Ovary (tissue), 9 donors: Measurements from ENCODE around the gene C3AR1. TPM values are rescaled to one million over a fixed set of nuclear protein-coding genes. Genes with fewer than 3 reads are reported as not detected.
A peak's percentile ranks its signal among the peaks of the same experiment; 100 is the strongest.
"Not testable (repeated sequence)": the region's sequence is repeated elsewhere in the genome, so short reads cannot be mapped to it uniquely, and the experiment has no call there.

ENCODE experiments used
- DNase-seq, 5 donors: peaks; one replicate each; pipeline ENCODE4 v3.0.0-alpha.2; 2019 to 2020
- H3K27ac ChIP-seq, 2 donors: fragments of 200-600 bp; one replicate each; pipeline versions ENCODE4 v1.5.1 to v1.8.0; 2019 to 2022
- H3K27me3 ChIP-seq: fragments of 200-600 bp; one replicate; pipeline ENCODE4 v1.8.0; 2022
- H3K36me3 ChIP-seq: fragments of 200-600 bp; sonication (generic); one replicate; pipeline ENCODE4 v1.5.1; 2019
- H3K4me1 ChIP-seq: one replicate; pipeline ENCODE4 v1.8.1; 2013; ENCODE audit warnings: mild to moderate bottlenecking, moderate library complexity; ENCODE audit not compliant: insufficient read depth
- H3K4me3 ChIP-seq: fragments of 200-600 bp; sonication (generic); one replicate; pipeline ENCODE4 v1.5.1; 2017
- H3K9me3 ChIP-seq, 2 donors: fragments of 200-600 bp in 1 of 2; sonication (generic) in 1 of 2; one replicate each; pipeline versions ENCODE4 v1.5.1 to v1.8.1; 2013 to 2019; ENCODE audit warnings: mild to moderate bottlenecking in 1 of 2, moderate library complexity in 1 of 2
- EP300 ChIP-seq: sonication (generic); formaldehyde crosslinking; IDR thresholded peaks from one replicate; pipeline ENCODE4 v1.6.1; 2017; ENCODE audit warnings: antibody characterized with exemption
- POLR2A ChIP-seq: fragments of 450-650 bp; IDR thresholded peaks from one replicate; pipeline ENCODE4 v1.6.1; 2017; ENCODE audit warnings: antibody characterized with exemption, mild to moderate bottlenecking, moderate library complexity
- WGBS, 3 donors: extraction: QIAGEN DNeasy Blood & Tissue Kit in 1 of 3; methylation state at CpG; one replicate each; pipeline versions ENCODE4 v1.1.5 to v1.1.7; 2013 to 2017; 5-methylcytosine and 5-hydroxymethylcytosine counted together
- intact Hi-C, 4 donors: fragments of 100-400 bp; cut with DNase I; formaldehyde crosslinking; loops; one replicate each; pipeline versions ENCODE4 v1.11.0 to v1.15.1; 2022 to 2023
- polyA plus RNA-seq, 2 donors: library from polyadenylated mRNA; stranded (reverse); fragments of 200-250 nt in 1 of 2; fragments of 350-450 nt in 1 of 2; fragmentation: Illumina TruSeq in 1 of 2; extraction: RNeasy Lipid Tissue Mini Kit (QIAGEN cat#74804) in 1 of 2; gene quantifications; one replicate each; pipeline ENCODE4 v1.2.3, GENCODE V29; 2013 to 2014
- total RNA-seq, 7 donors: library from RNA; depleted of rRNA in 2 of 7; stranded (reverse); fragments of >200 nt in 2 of 7; fragmentation: NEBNext Ultra II Directional in 3 of 7; extraction: Animal tissue kit (Norgen Biotek cat#: 25700) in 3 of 7; gene quantifications; one replicate each; pipeline versions ENCODE4 v1.1.0 to v1.2.4, GENCODE V29; 2016 to 2023
- TF ChIP-seq, protein P1 (sequence below), 3 donors: fragments of 450-650 bp in 2 of 3; fragments of 200-600 bp in 1 of 3; IDR thresholded peaks; one replicate each; pipeline versions ENCODE4 v1.5.1 to v1.8.0; 2016 to 2022; ENCODE audit warnings: antibody characterized with exemption in 3 of 3, mild to moderate bottlenecking in 1 of 3
- donor health status: DM: no; HTN: no; CAD: no; lungs with moderate emphysema.
- donor health status: DM: no; HTN: no; CAD: no.
- donor health status: Bipolar disorder and iron deficiency.
- donor health status: DM: yes; HTN: yes; CAD: no.
- donor health status: DM: no; HTN: no; CAD: no.
- donor health status: DM: yes; HTN: yes; CAD: no.

Gene C3AR1
- total and polyA plus RNA-seq, 9 donors: 2.5 to 22.6 (median 5.6) TPM

GRCh38 chr12:8087666-8088065 lies 21.5 kb upstream of the C3AR1 start:
- H3K9me3 ChIP-seq: no peaks in the 10 kb centered on the region
- no peaks in the 10 kb centered on the region for H3K36me3 ChIP-seq
- DNase-seq: no peak
- TF ChIP-seq EP300: no peak
- TF ChIP-seq, protein P1, sequence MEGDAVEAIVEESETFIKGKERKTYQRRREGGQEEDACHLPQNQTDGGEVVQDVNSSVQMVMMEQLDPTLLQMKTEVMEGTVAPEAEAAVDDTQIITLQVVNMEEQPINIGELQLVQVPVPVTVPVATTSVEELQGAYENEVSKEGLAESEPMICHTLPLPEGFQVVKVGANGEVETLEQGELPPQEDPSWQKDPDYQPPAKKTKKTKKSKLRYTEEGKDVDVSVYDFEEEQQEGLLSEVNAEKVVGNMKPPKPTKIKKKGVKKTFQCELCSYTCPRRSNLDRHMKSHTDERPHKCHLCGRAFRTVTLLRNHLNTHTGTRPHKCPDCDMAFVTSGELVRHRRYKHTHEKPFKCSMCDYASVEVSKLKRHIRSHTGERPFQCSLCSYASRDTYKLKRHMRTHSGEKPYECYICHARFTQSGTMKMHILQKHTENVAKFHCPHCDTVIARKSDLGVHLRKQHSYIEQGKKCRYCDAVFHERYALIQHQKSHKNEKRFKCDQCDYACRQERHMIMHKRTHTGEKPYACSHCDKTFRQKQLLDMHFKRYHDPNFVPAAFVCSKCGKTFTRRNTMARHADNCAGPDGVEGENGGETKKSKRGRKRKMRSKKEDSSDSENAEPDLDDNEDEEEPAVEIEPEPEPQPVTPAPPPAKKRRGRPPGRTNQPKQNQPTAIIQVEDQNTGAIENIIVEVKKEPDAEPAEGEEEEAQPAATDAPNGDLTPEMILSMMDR (IDR thresholded peaks at IDR 0.05): no peak
- TF ChIP-seq POLR2A: no peak
- peaks cover 9% of the 10 kb centered on the region for H3K4me1 ChIP-seq
- H3K27ac ChIP-seq: no peak overlapping the region
- intact Hi-C loops: no loop called here
- 85 to 92% (median 91%) methylated on average over 2 of the region's 2 CpGs for WGBS, 3 donors
- H3K27me3 ChIP-seq: no peaks in the 10 kb centered on the region
- no peak overlapping the region for H3K4me3 ChIP-seq

DNA sequence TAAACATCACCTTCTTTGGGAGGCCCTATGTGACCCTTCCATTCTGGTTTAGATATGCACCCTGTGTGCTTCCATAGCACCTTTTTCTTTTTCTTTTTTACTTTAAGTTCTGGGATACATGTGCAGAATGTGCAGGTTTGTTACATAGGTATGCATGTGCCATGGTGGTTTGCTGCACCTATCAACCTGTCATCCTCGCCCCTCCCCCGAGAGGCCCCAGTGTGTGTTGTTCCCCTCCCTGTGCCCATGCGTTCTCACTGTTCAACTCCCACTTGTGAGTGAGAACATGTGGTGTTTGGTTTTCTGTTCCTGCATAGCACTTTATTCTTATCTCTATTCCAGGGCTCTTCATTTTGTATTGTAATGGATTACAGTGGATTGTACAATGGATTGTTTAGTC lies 18.2 kb upstream of the C3AR1 start:
- WGBS, 3 donors: 32 to 40% (median 39%) methylated on average over 3 of the region's 3 CpGs
- DNase-seq, H3K27ac ChIP-seq, H3K4me3 ChIP-seq, H3K9me3 ChIP-seq, intact Hi-C loops, H3K4me1 ChIP-seq, H3K27me3 ChIP-seq, H3K36me3 ChIP-seq: not testable (repeated sequence)

GRCh38 chr12:8082808-8083100 lies 16.6 kb upstream of the C3AR1 start:
- no peak for TF ChIP-seq EP300
- TF ChIP-seq, protein P1 (IDR thresholded peaks at IDR 0.05): no peak
- no peak for TF ChIP-seq POLR2A
- DNase-seq: no peak
- no peaks in the 10 kb centered on the region for H3K27me3 ChIP-seq
- H3K4me1 ChIP-seq: peaks cover 9% of the 10 kb centered on the region
- H3K27ac ChIP-seq: peak overlapping the region in 1 of 2 donors; percentile 92
- H3K4me3 ChIP-seq: peak overlapping the region; percentile 96
- 0 to 5% (median 3%) methylated on average over 4 of the region's 4 CpGs for WGBS, 3 donors
- H3K36me3 ChIP-seq: no peaks in the 10 kb centered on the region
- no peaks in the 10 kb centered on the region for H3K9me3 ChIP-seq
- intact Hi-C loops: no loop called here

DNA sequence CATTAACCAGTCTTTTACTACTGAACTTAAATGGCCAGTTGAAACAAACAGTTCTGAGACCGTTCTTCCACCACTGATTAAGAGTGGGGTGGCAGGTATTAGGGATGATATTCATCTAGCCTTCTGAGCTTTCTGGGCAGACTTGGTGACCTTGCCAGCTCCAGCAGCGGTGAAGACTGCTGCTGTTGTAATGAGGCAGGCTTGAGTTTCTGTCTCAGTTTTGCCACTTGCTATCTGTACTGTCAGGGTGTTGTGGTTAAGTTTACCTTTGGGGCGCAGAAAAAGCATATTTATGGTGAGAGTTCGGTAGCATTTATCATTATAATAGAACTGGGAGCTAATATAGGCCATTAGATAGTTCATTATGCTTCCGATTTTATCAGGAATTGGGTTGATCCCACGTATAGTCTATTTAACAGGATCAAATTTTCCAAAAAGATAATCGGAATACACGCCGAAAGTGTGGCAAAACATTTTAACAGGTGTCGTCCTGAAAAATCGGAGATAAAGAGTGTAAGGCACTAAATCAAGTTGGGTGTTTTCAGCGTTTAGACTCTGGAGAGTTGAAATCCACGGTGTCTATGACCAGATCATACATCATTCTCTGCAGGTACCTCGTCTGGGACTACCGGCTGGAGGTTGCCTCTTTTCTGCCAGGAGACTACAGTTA lies 15.2 kb upstream of the C3AR1 start:
- H3K36me3 ChIP-seq: no peaks in the 10 kb centered on the region
- H3K4me3 ChIP-seq: peak overlapping the region; percentile 96
- peak overlapping the region; percentile 89 to 92 for H3K27ac ChIP-seq
- intact Hi-C loops: no loop called here
- 0 to 2% (median 0%) methylated on average over 15 of the region's 15 CpGs for WGBS, 3 donors
- H3K9me3 ChIP-seq: no peaks in the 10 kb centered on the region
- H3K4me1 ChIP-seq: peaks cover 7% of the 10 kb centered on the region
- no peaks in the 10 kb centered on the region for H3K27me3 ChIP-seq
- TF ChIP-seq EP300: no peak
- no peak for TF ChIP-seq POLR2A
- TF ChIP-seq, protein P1 (IDR thresholded peaks at IDR 0.05): no peak
- peak in 1 of 5 donors; percentile 30 for DNase-seq

DNA sequence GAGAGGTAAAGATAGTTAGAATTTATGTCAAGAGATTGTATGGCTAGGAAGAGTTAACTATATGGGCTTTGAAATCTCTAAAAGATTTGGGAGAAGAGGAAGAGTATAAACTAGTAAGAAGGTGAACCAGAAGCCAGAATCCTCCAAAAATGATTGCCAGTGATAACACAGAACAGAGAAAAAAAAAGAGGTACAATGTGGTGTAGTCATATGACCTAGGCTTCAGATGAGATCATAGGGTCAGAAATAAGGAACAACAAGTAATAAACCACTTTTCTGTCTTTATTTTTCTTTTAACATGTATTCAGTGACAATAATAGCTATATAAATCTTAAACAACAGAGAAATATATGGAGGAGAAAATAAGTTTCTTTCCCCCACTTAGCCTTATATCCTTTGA lies 14.0 kb upstream of the C3AR1 start:
- Histone ChIP-seq H3K36me3 (no peaks in the 10 kb centered on the region), H3K27ac (no peak overlapping the region), H3K27me3 (no peaks in the 10 kb centered on the region), H3K4me3 (no peak overlapping the region), H3K4me1 (peaks cover 7% of the 10 kb centered on the region), H3K9me3 (no peaks in the 10 kb centered on the region)
- intact Hi-C loops: no loop called here
- DNase-seq: no peak
- TF ChIP-seq POLR2A (no peak), EP300 (no peak)
- TF ChIP-seq, protein P1 (IDR thresholded peaks at IDR 0.05): no peak
